ENCODE data around the gene FNDC3B.

Gene FNDC3B

DNA sequence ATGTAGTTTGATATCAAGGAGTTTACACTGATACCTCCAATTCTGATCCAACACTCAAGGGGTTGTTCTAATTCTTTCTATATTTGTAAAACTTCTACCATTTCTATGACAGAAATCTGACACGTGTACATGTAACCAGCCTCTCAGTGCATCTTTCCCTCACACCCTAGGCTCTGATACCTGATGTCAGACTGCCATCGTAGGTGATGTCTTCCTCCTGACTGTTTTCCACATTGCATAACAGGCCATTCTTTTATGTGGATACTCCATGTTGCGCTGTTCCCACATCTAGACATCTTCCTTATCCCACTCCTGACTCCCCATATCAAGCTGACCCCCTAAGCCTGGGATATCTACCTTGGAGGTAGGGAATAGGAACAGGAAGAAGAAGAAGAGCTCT, 159.1 kb downstream of the FNDC3B start:
- H3K79me2 ChIP-seq (ENCODE audit: low read length) = peaks cover 93% of the 10 kb centered on the region
- H3K4me1 ChIP-seq (ENCODE audit: low read length) = 0 out of 2 replicates have a peak, but pooled peaks cover 8% of the 10 kb centered on the region
- H3K4me2 ChIP-seq (ENCODE audit: low read depth, low read length) = no peak overlapping the region

DNA sequence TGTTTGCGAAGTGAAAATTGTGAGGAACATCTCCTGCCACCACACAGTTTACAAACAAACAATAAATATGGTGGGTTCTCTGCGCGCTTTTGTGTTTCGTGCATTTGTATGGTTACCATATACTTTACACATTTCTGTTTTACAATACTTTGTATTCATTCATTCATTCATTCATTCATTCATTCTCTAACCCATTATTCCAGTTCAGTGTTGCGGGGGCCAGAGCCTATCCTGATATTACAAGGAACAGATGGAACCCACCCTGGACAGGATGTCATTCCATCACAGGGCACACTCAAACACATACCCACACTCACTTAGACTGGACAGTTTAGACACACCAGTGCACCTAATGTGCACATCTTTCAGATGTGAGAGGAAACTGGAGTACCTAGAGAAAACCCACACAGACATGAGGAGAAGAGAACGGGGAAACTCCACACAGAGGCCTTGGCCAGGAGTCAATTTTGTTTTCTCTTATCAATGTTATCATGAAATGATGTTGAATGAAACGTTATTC, 160.5 kb downstream of the FNDC3B start:
- no peak overlapping the region for H3K27ac ChIP-seq (ENCODE audit: low read length)
- H3K36me3 ChIP-seq (replicated peaks; ENCODE audit: insufficient read depth, low read length) = no peaks in the 10 kb centered on the region
- TF ChIP-seq, protein P1, sequence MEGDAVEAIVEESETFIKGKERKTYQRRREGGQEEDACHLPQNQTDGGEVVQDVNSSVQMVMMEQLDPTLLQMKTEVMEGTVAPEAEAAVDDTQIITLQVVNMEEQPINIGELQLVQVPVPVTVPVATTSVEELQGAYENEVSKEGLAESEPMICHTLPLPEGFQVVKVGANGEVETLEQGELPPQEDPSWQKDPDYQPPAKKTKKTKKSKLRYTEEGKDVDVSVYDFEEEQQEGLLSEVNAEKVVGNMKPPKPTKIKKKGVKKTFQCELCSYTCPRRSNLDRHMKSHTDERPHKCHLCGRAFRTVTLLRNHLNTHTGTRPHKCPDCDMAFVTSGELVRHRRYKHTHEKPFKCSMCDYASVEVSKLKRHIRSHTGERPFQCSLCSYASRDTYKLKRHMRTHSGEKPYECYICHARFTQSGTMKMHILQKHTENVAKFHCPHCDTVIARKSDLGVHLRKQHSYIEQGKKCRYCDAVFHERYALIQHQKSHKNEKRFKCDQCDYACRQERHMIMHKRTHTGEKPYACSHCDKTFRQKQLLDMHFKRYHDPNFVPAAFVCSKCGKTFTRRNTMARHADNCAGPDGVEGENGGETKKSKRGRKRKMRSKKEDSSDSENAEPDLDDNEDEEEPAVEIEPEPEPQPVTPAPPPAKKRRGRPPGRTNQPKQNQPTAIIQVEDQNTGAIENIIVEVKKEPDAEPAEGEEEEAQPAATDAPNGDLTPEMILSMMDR (IDR thresholded peaks at IDR 0.05; ENCODE audit: low read length) = no peak
- TF ChIP-seq EZH2phosphoT487 (IDR thresholded peaks at IDR 0.05; ENCODE audit: low read length) (no peak), EZH2 (optimal IDR thresholded peaks at IDR 0.05; ENCODE audit: low read depth, low read length) (no peak)
- H3K4me2 ChIP-seq (ENCODE audit: low read depth, low read length) = no peak overlapping the region
- H3K9me2 ChIP-seq (replicated peaks; ENCODE audit: insufficient read depth, low read length) = no peaks in the 10 kb centered on the region
- no peaks in the 10 kb centered on the region for H3F3A ChIP-seq (ENCODE audit: insufficient read depth, low read length)
- no peaks in the 10 kb centered on the region for H3K9me3 ChIP-seq (replicated peaks; ENCODE audit: insufficient read depth, low read length)
- DNase-seq = no peak
- H4K20me1 ChIP-seq (ENCODE audit: insufficient read depth, low read length) = peaks cover 5% of the 10 kb centered on the region
- peaks cover 94% of the 10 kb centered on the region for H3K79me2 ChIP-seq (ENCODE audit: low read length)
- no peak overlapping the region for H3K4me3 ChIP-seq (ENCODE audit: low read length)
- H2AFZ ChIP-seq (ENCODE audit: low read length) = no peak overlapping the region
- H3K9ac ChIP-seq (ENCODE audit: low read length) = no peak overlapping the region
- H3K4me1 ChIP-seq (ENCODE audit: low read length) = 0 out of 2 replicates have a peak, but pooled peaks cover 2% of the 10 kb centered on the region
- H3K27me3 ChIP-seq (replicated peaks; ENCODE audit: insufficient read depth, low read length) = no peaks in the 10 kb centered on the region

More for the DNA sequence above, 159.1 kb downstream of the FNDC3B start:
- H3K27ac ChIP-seq (ENCODE audit: low read length) = no peak overlapping the region
- no peaks in the 10 kb centered on the region; the same call in 1 of the 2 replicates for H3K36me3 ChIP-seq (replicated peaks; ENCODE audit: insufficient read depth, low read length)
- H3K9me2 ChIP-seq (replicated peaks; ENCODE audit: insufficient read depth, low read length) = no peaks in the 10 kb centered on the region
- no peak for DNase-seq
- no peak overlapping the region for H3K9ac ChIP-seq (ENCODE audit: low read length)
- no peaks in the 10 kb centered on the region for H3F3A ChIP-seq (ENCODE audit: insufficient read depth, low read length)
- peaks cover 5% of the 10 kb centered on the region for H4K20me1 ChIP-seq (ENCODE audit: insufficient read depth, low read length)
- TF ChIP-seq, protein P1 (IDR thresholded peaks at IDR 0.05; ENCODE audit: low read length) = no peak
- H3K27me3 ChIP-seq (replicated peaks; ENCODE audit: insufficient read depth, low read length) = no peaks in the 10 kb centered on the region
- H3K4me3 ChIP-seq (ENCODE audit: low read length) = no peak overlapping the region
- H2AFZ ChIP-seq (ENCODE audit: low read length) = no peak overlapping the region
- H3K9me3 ChIP-seq (replicated peaks; ENCODE audit: insufficient read depth, low read length) = no peaks in the 10 kb centered on the region

DNA sequence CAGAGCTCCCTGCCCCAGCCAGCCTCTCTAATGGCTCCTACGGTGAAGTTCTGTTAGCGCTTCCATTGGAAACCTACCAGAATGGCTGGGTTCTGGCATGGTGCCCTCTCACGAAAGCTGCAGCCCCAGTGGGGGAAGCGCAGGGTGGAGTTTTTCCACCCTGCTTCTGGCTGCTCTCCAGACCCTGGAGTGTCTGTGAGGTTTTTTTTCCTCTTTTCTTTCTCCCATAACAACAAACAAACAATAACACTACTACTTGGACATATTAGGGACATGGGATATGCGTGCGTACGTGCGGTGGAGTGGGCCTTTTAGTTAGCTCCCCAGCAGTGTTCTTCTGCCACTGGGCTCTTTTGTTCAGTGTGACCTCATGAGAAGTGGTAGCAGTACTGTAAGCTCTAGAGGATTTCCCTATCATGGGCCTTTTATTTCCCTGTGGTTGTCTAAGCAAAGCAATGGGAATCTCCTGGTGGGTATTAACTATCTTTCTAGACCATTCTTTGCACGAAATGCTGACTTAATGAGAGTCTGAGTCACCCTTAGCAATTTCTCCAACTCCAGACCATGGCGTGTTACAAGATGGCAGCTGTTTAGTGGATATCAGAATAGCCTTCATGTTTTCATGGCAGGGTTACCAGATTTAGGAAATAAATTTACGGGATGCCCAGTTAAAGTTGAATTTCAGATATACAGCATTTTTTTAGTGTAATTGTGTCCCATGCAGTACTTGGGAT, 161.9 kb downstream of the FNDC3B start:
- H3K4me3 ChIP-seq (ENCODE audit: low read length) = no peak overlapping the region
- no peaks in the 10 kb centered on the region for H3K9me2 ChIP-seq (replicated peaks; ENCODE audit: insufficient read depth, low read length)
- H2AFZ ChIP-seq (ENCODE audit: low read length) = no peak overlapping the region
- H3K9me3 ChIP-seq (replicated peaks; ENCODE audit: insufficient read depth, low read length) = no peaks in the 10 kb centered on the region
- H3K27ac ChIP-seq (ENCODE audit: low read length) = no peak overlapping the region
- H3K79me2 ChIP-seq (ENCODE audit: low read length) = peaks cover 94% of the 10 kb centered on the region
- H4K20me1 ChIP-seq (ENCODE audit: insufficient read depth, low read length) = peaks cover 5% of the 10 kb centered on the region
- peaks cover 6% of the 10 kb centered on the region; the same call in 1 of the 2 replicates for H3K36me3 ChIP-seq (replicated peaks; ENCODE audit: insufficient read depth, low read length)
- no peak overlapping the region for H3K9ac ChIP-seq (ENCODE audit: low read length)
- no peak overlapping the region for H3K4me2 ChIP-seq (ENCODE audit: low read depth, low read length)
- TF ChIP-seq, protein P1 (IDR thresholded peaks at IDR 0.05; ENCODE audit: low read length) = no peak
- TF ChIP-seq EZH2 (optimal IDR thresholded peaks at IDR 0.05; ENCODE audit: low read depth, low read length) (no peak), EZH2phosphoT487 (IDR thresholded peaks at IDR 0.05; ENCODE audit: low read length) (no peak)
- no peaks in the 10 kb centered on the region for H3K27me3 ChIP-seq (replicated peaks; ENCODE audit: insufficient read depth, low read length)
- no peaks in the 10 kb centered on the region for H3F3A ChIP-seq (ENCODE audit: insufficient read depth, low read length)
- DNase-seq = no peak
- H3K4me1 ChIP-seq (ENCODE audit: low read length) = no peaks in the 10 kb centered on the region
